Measurements from ENCODE around the gene SYT17. TPM values are rescaled to one million over a fixed set of nuclear protein-coding genes. Genes with fewer than 3 reads are reported as not detected.

SYT17 gene
- total RNA-seq, 1 experiment from 2014 or later, result 0.29 TPM

- no peak for DNase-seq (ENCODE audit: low read depth in 1 of 2, low spot score in 2 of 2)
- H3K4me3 ChIP-seq, result no peak overlapping the region
Observed at GRCh38 chr16:19307587-19308241, 139.7 kb downstream of the SYT17 start.

DNA sequence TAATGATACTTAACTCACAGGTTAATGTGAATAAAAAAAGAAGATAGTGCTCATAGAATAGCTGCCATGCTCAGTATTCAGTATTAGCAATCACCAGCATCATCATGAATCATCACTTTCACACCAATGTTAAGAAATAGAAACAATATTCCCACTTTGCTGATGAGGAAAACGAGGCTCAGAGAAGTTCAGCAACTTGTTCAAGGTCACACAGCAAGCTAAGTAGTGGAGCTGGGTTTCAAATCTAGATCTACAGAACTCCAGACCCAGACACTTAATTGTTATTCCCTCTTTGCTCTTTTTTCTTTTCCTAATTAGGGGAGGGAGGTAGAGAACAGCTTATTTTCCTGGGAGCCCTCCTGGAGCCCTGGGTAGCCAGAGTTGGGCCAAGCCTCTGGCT, 140.4 kb downstream of the SYT17 start:
- no peak for DNase-seq (ENCODE audit: low read depth in 1 of 2, low spot score in 2 of 2)
- H3K4me3 ChIP-seq, result no peak overlapping the region
- no peaks in the 10 kb centered on the region for H3K9me3 ChIP-seq (replicated peaks)
- H3K27ac ChIP-seq, result no peak overlapping the region
- H3K4me1 ChIP-seq (replicated peaks), result no peaks in the 10 kb centered on the region
- no peaks in the 10 kb centered on the region for H3K36me3 ChIP-seq
- H3K27me3 ChIP-seq (replicated peaks), result no peaks in the 10 kb centered on the region

More at GRCh38 chr16:19307587-19308241, 139.7 kb downstream of the SYT17 start:
- no peaks in the 10 kb centered on the region for H3K4me1 ChIP-seq (replicated peaks)
- no peaks in the 10 kb centered on the region for H3K36me3 ChIP-seq
- no peaks in the 10 kb centered on the region for H3K9me3 ChIP-seq (replicated peaks)
- no peak overlapping the region for H3K27ac ChIP-seq
- H3K27me3 ChIP-seq (replicated peaks), result no peaks in the 10 kb centered on the region

- no peak for DNase-seq (ENCODE audit: low read depth in 1 of 2, low spot score in 2 of 2)
- Histone ChIP-seq H3K27me3 (replicated peaks) (no peaks in the 10 kb centered on the region), H3K27ac (no peak overlapping the region), H3K4me1 (replicated peaks) (no peaks in the 10 kb centered on the region), H3K4me3 (no peak overlapping the region), H3K36me3 (no peaks in the 10 kb centered on the region), H3K9me3 (replicated peaks) (no peaks in the 10 kb centered on the region)
Observed at GRCh38 chr16:19309178-19309577, 141.1 kb downstream of the SYT17 start.

DNA sequence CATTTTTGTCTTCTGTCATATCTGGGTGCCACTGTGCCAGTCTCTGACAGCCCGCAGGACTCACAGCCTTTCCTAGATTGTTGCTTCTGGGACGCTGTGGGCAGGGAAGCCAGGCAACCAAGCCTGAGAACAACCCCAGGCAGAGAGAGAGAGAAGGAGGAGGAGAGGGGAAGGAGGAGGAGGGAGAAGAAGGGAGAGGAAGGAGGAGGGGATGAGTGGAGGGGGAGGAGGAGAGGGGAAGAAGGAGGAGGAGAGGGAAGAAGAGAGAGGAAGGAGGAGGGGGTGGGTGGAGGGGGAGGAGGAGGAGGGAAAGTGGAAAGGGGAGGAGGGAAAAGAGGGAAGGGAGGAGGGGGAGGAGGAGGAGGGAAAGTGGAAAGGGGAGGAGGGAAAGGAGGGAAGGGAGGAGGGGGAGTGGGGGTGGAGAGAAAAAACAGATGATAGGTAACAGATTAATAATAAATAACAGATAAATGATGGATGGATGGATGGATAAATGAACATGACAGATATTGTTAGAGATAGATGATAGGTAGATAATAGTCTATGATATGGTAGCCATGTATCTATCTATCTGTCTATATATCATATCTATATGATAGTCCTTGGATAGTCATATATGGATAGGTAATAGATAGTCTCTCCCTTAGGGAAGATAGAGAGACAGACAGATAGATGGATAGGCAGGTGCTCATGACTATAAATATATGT, 146.8 kb downstream of the SYT17 start:
- H3K9me3 ChIP-seq (replicated peaks), result no peaks in the 10 kb centered on the region
- DNase-seq (ENCODE audit: low read depth in 1 of 2, low spot score in 2 of 2), result no peak

DNA sequence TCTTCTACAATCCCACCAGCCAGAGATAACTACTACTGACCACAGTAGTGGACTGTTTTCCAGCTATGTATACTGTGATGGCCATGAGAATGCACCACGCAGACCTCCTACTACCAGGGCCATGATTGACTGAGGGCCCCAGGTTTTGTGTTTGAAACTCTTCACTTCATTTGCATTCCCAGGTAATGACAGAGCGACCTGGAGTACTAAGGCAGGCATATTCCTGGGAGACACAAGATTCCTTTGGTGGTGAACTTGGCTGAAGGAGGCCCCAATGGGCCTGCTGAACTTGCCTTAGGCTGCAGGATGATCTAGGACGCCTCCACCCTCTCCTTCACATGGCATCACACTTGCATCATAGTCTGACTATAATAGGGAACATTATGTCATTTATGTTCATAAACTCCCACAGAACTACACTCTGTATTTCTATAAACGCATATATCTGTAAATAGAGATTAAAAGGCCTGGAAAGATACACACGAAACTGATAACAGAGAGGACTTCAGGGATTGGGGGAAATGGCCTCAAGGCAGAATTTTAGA, 147.9 kb downstream of the SYT17 start:
- no peak for DNase-seq (ENCODE audit: low read depth in 1 of 2, low spot score in 2 of 2)
- Histone ChIP-seq H3K9me3 (replicated peaks) (no peaks in the 10 kb centered on the region), H3K36me3 (no peaks in the 10 kb centered on the region), H3K27ac (no peak overlapping the region), H3K27me3 (replicated peaks) (no peaks in the 10 kb centered on the region), H3K4me3 (no peak overlapping the region), H3K4me1 (replicated peaks) (no peaks in the 10 kb centered on the region)

More for the DNA sequence above, 146.8 kb downstream of the SYT17 start:
- H3K4me3 ChIP-seq, result no peak overlapping the region
- H3K36me3 ChIP-seq, result no peaks in the 10 kb centered on the region
- H3K4me1 ChIP-seq (replicated peaks), result no peaks in the 10 kb centered on the region
- no peaks in the 10 kb centered on the region for H3K27me3 ChIP-seq (replicated peaks)
- no peak overlapping the region for H3K27ac ChIP-seq

- no peak for DNase-seq (ENCODE audit: low read depth in 1 of 2, low spot score in 2 of 2)
- H3K36me3 ChIP-seq, result no peaks in the 10 kb centered on the region
- no peak overlapping the region for H3K4me3 ChIP-seq
- H3K27me3 ChIP-seq (replicated peaks), result no peaks in the 10 kb centered on the region
- no peaks in the 10 kb centered on the region for H3K4me1 ChIP-seq (replicated peaks)
- H3K9me3 ChIP-seq (replicated peaks), result no peaks in the 10 kb centered on the region
- no peak overlapping the region for H3K27ac ChIP-seq
Observed at GRCh38 chr16:19316846-19317245, 148.8 kb downstream of the SYT17 start.

Other genes with a start within 250 kb of the SYT17 start
- gene SMG1, start 241.8 kb upstream of the SYT17 start, total RNA-seq (2014; rRNA removed; shearing (Covaris generic)), result 18.0 and 29.6 TPM in 2 replicates
- 0.22 and 0.84 TPM in 2 replicates for gene TMC7, start 184.3 kb upstream of the SYT17 start, total RNA-seq (2014; rRNA removed; shearing (Covaris generic))
- 15.9 and 21.2 TPM in 2 replicates for gene COQ7, start 100.6 kb upstream of the SYT17 start, total RNA-seq (2014; rRNA removed; shearing (Covaris generic))
- 30.5 and 34.0 TPM in 2 replicates for gene ITPRIPL2, start 54.3 kb upstream of the SYT17 start, total RNA-seq (2014; rRNA removed; shearing (Covaris generic))
- not detected in 2 replicates for gene CLEC19A, start 117.5 kb downstream of the SYT17 start, total RNA-seq (2014; rRNA removed; shearing (Covaris generic))
- not detected in 2 replicates for gene TMC5, start 249.6 kb downstream of the SYT17 start, total RNA-seq (2014; rRNA removed; shearing (Covaris generic))

Measured in SJSA1 (cell line).